ENCODE data around the gene RIMKLA. TPM values are rescaled to one million over a fixed set of nuclear protein-coding genes. Genes with fewer than 3 reads are reported as not detected.

The RIMKLA gene, protein sequence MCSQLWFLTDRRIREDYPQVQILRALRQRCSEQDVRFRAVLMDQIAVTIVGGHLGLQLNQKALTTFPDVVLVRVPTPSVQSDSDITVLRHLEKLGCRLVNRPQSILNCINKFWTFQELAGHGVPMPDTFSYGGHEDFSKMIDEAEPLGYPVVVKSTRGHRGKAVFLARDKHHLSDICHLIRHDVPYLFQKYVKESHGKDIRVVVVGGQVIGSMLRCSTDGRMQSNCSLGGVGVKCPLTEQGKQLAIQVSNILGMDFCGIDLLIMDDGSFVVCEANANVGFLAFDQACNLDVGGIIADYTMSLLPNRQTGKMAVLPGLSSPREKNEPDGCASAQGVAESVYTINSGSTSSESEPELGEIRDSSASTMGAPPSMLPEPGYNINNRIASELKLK
- total RNA-seq (2022; extraction: Qiagen RNA extraction) = 0.69 to 1.2 TPM (median 0.84 TPM) in 5 replicates

DNA sequence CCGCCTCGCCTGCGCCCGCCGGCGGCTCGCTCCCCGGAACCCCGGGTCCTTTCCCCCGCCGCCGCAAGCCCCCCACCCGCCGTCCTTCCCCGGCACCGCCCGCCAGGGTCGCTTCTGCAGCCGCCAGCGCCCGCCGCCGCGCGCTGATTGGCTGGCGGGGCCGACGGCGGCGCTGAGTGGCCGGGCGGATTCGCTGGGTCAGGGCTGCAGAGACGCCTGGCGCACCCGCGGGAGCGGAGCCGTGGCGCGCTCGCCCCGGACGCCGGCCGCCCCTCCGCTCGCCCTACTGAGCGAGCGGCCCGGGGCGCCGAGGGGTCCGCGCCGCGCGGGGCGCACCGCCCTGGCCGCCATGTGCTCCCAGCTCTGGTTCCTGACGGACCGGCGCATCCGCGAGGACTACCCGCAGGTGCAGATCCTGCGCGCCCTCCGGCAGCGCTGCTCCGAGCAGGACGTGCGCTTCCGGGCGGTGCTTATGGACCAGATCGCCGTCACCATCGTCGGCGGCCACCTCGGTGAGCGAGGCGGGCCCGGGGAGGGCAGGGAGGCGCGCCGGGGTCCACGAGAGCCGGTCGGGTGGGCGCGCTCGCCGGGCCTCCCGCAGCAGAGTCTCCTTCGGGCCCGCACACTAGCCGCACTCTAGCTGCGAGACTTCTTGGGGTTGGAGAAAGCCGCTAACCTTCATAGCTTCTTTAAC lies at the start of gene RIMKLA:
Gene RIMKLA, plus strand, starts transcription at position 207 of the 694 bp plus-strand sequence. Its CDS starts 143 bp downstream, at position 350.

DNA sequence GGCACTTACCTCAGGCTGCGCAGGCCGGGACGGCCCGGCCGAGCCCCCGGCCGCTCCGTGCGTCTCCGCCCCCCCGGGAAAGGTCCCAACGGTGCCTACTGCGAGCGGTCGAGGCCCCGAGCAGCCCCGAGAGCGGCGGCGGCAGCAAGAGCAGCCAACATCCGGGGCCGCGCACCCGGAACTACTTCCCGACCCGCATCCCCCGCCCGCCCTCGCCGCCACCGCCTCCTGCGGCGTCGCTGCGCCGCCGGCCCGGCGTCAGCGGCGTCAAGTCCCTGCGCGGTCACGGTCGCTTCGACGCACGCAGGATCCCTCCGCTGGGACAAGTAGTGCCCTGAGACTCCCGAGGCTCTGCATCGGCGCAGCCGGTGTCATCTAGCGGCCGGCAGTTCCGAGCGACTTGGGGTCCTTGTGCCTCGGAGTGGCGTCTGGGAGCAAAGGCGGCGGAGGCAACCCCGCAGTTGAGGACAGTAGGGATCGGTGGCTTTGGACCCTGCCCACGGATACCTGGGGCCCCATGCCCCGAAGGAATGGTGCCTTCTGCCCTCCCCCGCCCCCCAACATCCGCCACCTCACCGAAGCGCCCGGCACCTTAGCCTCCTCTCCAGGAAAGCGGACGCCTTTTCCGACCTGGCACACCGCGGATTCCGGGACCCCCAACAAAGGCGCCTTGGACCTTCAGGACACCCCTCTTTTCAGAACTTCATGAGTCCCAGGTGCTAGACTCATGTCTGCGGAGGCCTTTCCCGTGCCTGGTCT lies 45.4 kb upstream of the RIMKLA start, which contains the start of gene FOXJ3:
Gene FOXJ3, minus strand, starts transcription at position 186 of the 759 bp plus-strand sequence. CDS start 24,142 bp downstream, outside the sequence.

DNA sequence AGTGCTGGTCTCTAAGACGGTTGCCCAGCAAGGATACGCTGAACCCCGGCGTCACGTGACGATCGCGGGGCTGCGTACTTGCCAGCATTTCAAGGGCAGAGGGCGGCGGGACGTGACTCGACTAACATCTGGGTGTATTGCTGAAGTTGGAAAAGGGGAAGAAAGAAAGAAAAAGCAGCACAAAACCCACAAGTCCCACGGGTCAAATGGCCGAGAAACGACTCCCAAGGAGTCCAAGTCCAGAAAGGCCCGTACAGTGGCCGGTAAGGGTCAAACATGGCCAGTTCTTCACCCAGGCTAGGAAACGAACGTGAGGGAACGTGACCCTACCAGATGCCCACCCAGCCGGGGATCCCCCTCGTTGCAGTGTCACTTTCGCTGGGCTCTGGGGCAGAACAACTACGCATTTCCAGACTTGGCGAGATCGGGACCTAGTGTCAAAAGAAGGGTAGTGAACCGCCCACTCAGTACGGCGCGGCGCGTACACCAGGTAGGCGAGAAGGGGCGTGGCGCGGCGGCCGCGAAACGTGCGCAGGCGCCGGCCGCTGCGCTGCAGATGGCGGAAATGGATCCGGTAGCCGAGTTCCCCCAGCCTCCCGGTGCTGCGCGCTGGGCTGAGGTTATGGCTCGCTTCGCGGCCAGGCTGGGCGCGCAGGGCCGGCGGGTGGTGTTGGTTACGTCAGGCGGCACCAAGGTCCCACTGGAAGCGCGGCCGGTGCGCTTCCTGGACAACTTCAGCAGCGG lies 75.6 kb downstream of the RIMKLA start, which contains the start of the genes PPCS and ZMYND12:
Gene PPCS, plus strand, starts transcription at position 534 of the 744 bp plus-strand sequence. Its CDS starts 23 bp downstream, at position 557.
Gene ZMYND12, minus strand, starts transcription at position 13 of the 744 bp plus-strand sequence. CDS start 25 bp downstream, outside the sequence.

DNA sequence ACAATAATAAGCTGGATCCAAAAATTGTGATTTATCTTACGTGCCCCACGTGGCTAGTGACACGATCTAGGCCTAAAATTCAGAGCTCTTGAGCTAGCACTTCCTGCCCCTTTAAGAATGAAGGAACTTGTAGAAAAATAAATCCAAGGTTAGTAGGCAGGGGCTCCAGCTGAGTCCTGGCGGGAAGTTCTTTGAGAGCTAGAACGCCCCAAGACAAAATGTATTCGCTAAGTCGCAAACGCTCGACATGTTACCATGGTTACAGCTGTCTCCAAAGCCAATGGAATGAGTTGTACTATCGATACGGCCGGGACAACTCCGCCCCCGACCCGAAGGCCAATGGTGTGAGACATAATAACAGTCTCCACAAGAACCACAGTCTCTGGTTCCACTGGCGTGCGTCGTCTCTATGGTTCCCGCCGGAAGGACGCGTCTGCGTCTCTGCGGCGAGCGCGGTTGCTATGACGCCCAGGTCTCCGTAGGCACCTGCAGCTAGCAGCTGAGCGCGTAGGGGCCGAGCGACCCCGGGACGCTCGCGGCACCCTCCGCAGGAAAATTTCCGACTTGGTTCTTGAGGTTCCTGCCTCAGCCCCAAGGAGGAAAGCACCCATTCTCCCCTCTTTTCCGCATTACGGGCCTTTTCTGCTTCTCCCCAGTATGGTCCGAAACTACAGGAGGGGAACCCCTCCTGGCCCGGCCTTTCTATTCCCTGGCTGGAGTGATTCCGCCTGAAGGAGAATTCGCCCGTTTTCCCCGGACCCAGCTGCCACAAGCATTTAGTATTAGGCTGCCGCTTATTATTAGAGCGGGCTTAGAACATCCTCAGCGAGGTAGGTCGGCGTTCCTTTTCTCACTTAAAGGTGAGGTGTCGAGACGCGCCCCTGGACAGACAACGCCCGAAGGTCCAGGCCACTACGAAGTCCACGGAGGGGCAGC lies 82.5 kb downstream of the RIMKLA start, which contains the start of gene CCDC30:
Gene CCDC30, plus strand, starts transcription at position 459 of the 936 bp plus-strand sequence. CDS start 17,266 bp downstream, outside the sequence.

Other genes with a start within 250 kb of the RIMKLA start
- gene GUCA2B, start 227.4 kb upstream of the RIMKLA start, total RNA-seq (2022; extraction: Qiagen RNA extraction) = 0.73 TPM in 1 of 5 replicates, not detected in the others
- not detected in 5 replicates for gene GUCA2A, start 216.0 kb upstream of the RIMKLA start, total RNA-seq (2022; extraction: Qiagen RNA extraction)
- 16.4 to 19.8 TPM (median 18.3 TPM) in 5 replicates for gene FOXJ3, start 45.6 kb upstream of the RIMKLA start, total RNA-seq (2022; extraction: Qiagen RNA extraction)
- 0.34 to 0.58 TPM (median 0.39 TPM) in 5 replicates for gene ZMYND12, start 75.2 kb downstream of the RIMKLA start, total RNA-seq (2022; extraction: Qiagen RNA extraction)
- 34.4 to 39.2 TPM (median 36.5 TPM) in 5 replicates for gene PPCS, start 75.8 kb downstream of the RIMKLA start, total RNA-seq (2022; extraction: Qiagen RNA extraction)
- 0.39 to 0.68 TPM (median 0.59 TPM) in 5 replicates for gene CCDC30, start 82.5 kb downstream of the RIMKLA start, total RNA-seq (2022; extraction: Qiagen RNA extraction)